HCT116 (cell line): ENCODE data around the gene ZBTB17. TPM values are rescaled to one million over a fixed set of nuclear protein-coding genes. Genes with fewer than 3 reads are reported as not detected.

ENCODE experiments used
- ATAC-seq: fragments of 200-7000 bp; cut with Tn5 transposase; 2 replicates; pipeline ENCODE4 v1.9.1; 2020; ENCODE audit warnings: mild to moderate bottlenecking, moderate library complexity
- BruUV-seq: library from RNA; stranded (reverse); fragments of 400-500 nt; replicated peaks from 2 replicates; lab custom pipeline; 2021; lab: Mats Ljungman, UMichigan
- CTCF ChIA-PET: fragments of 300-600 bp; sonication (Branson Sonifier 250); formaldehyde crosslinking; loops from one replicate; lab custom pipeline; 2021; ENCODE audit warnings: antibody characterized with exemption; lab: Charles Lee
- POLR2A ChIA-PET: fragments of 300-600, 350-600 bp; sonication (Branson Sonifier 250); formaldehyde crosslinking; loops from one replicate; lab custom pipeline; 2021; ENCODE audit warnings: antibody characterized with exemption; lab: Charles Lee
- RAD21 ChIA-PET, 2 experiments: fragments of 300-600 bp; sonication (Branson Sonifier 250); formaldehyde crosslinking; loops; one replicate each; lab custom pipeline; 2023; ENCODE audit warnings: low total read pairs in 2 of 2; ENCODE audit not compliant: uncharacterized antibody in 2 of 2, unreplicated experiment in 2 of 2, low non-redundant PET in 1 of 2; lab: Charles Lee
- DNase-seq: peaks from one replicate; pipeline ENCODE4 v3.0.0-alpha.2; 2010; ENCODE audit warnings: low read depth, low spot score
- H2AFZ ChIP-seq: fragments of 200-600 bp; shearing (Covaris generic), sonication (generic); 2 replicates; pipeline ENCODE4 v1.6.1; 2017; ENCODE audit warnings: low read depth, mixed run types, mixed read lengths, antibody characterized with exemption, low read length; ENCODE audit not compliant: poor library complexity, severe bottlenecking
- H3K27ac ChIP-seq: 2 replicates; pipeline ENCODE4 v1.5.1; 2012; ENCODE audit warnings: low read depth, low read length
- H3K27me3 ChIP-seq: fragments of 200-600 bp; sonication (generic); 2 replicates; pipeline ENCODE4 v1.6.1; 2016; ENCODE audit warnings: mixed run types, low read length, mixed read lengths; ENCODE audit not compliant: insufficient read depth
- H3K36me3 ChIP-seq, 2 experiments: fragments of 200-500 bp in 1 of 2; fragments of 200-600 bp in 1 of 2; sonication (Bioruptor generic) in 1 of 2; sonication (generic) in 1 of 2; 2 replicates each; pipeline versions ENCODE4 v1.5.1 to v1.6.1; 2014 to 2016; ENCODE audit warnings: low read length in 2 of 2, inconsistent platforms in 1 of 2, mixed read lengths in 1 of 2, mixed run types in 1 of 2; ENCODE audit not compliant: insufficient read depth in 2 of 2, control insufficient read depth in 1 of 2
- H3K4me1 ChIP-seq, 2 experiments: fragments of 200-600 bp in 1 of 2; sonication (generic) in 1 of 2; 2 replicates each; pipeline versions ENCODE4 v1.5.1 to v1.6.1; 2012 to 2017; ENCODE audit warnings: low read length in 2 of 2, inconsistent platforms in 1 of 2, mild to moderate bottlenecking in 1 of 2, mixed read lengths in 1 of 2, mixed run types in 1 of 2, moderate library complexity in 1 of 2; ENCODE audit not compliant: insufficient read depth in 2 of 2, control insufficient read depth in 1 of 2
- H3K4me2 ChIP-seq: fragments of 200-600 bp; sonication (generic); 2 replicates; pipeline ENCODE4 v1.6.1; 2017; ENCODE audit warnings: mixed run types, low read length, mixed read lengths
- H3K4me3 ChIP-seq, 2 experiments: fragments of 200-600 bp in 1 of 2; sonication (generic) in 1 of 2; replicated peaks in 1 of 2; 2 replicates each; pipeline ENCODE4 v1.5.1; 2011 to 2016; ENCODE audit warnings: low read length in 2 of 2, control low read depth in 1 of 2, low read depth in 1 of 2, mild to moderate bottlenecking in 1 of 2, mixed read lengths in 1 of 2, mixed run types in 1 of 2
- H3K79me2 ChIP-seq: fragments of 200-600 bp; sonication (generic); 2 replicates; pipeline ENCODE4 v1.6.1; 2017; ENCODE audit warnings: mild to moderate bottlenecking, mixed run types, low read length, moderate library complexity, mixed read lengths; ENCODE audit not compliant: insufficient read depth
- H3K9ac ChIP-seq: fragments of 200-600 bp; sonication (generic); 2 replicates; pipeline ENCODE4 v1.6.1; 2016; ENCODE audit warnings: low read length, mixed read lengths
- H3K9me2 ChIP-seq: fragments of 200-600 bp; sonication (generic), shearing (Covaris generic); 2 replicates; pipeline ENCODE4 v1.6.1; 2017; ENCODE audit warnings: mixed run types, mild to moderate bottlenecking, moderate library complexity; ENCODE audit not compliant: insufficient read depth
- H3K9me3 ChIP-seq, 2 experiments: fragments of 200-500 bp in 1 of 2; fragments of 200-600 bp in 1 of 2; sonication (Bioruptor generic) in 1 of 2; sonication (generic) in 1 of 2; 2 replicates each; pipeline ENCODE4 v1.6.1; 2014 to 2017; ENCODE audit warnings: low read length in 2 of 2, mixed read lengths in 2 of 2, inconsistent platforms in 1 of 2, low read depth in 1 of 2, mild to moderate bottlenecking in 1 of 2, mixed run types in 1 of 2, moderate library complexity in 1 of 2; ENCODE audit not compliant: control insufficient read depth in 1 of 2, insufficient read depth in 1 of 2
- H4K20me1 ChIP-seq: fragments of 200-600 bp; sonication (generic), shearing (Covaris generic); 2 replicates; pipeline ENCODE4 v1.6.1; 2017; ENCODE audit warnings: mixed run types, mild to moderate bottlenecking, moderate library complexity; ENCODE audit not compliant: insufficient read depth
- EGR1 ChIP-seq: IDR thresholded peaks from 2 replicates; pipeline ENCODE4 v1.6.1; 2012; ENCODE audit warnings: low read depth
- ELF1 ChIP-seq: IDR thresholded peaks from 2 replicates; pipeline ENCODE4 v1.6.1; 2012; ENCODE audit warnings: low read depth, borderline replicate concordance
- EZH2 ChIP-seq: fragments of 200-600 bp; sonication (generic); IDR thresholded peaks from 2 replicates; pipeline ENCODE4 v1.6.1; 2017; ENCODE audit warnings: antibody characterized with exemption, mixed run types
- EZH2phosphoT487 ChIP-seq: fragments of 200-600 bp; IDR thresholded peaks from 2 replicates; pipeline ENCODE4 v1.6.1; 2018; ENCODE audit warnings: antibody characterized with exemption, borderline replicate concordance
- MAX ChIP-seq: IDR thresholded peaks from 2 replicates; pipeline ENCODE4 v1.6.1; 2012
- POLR2A ChIP-seq: IDR thresholded peaks from 2 replicates; pipeline ENCODE4 v1.7.0; 2011; ENCODE audit warnings: borderline replicate concordance; ENCODE audit not compliant: insufficient read depth, insufficient read length; ENCODE audit errors: extremely low read depth
- POLR2AphosphoS5 ChIP-seq: IDR thresholded peaks from 2 replicates; pipeline ENCODE4 v1.6.1; 2011; ENCODE audit warnings: mild to moderate bottlenecking, low read depth, low read length, moderate library complexity
- RAD21 ChIP-seq: IDR thresholded peaks from 2 replicates; pipeline ENCODE4 v1.6.1; 2012; ENCODE audit warnings: low read depth, mild to moderate bottlenecking
- intact Hi-C: fragments of 100-400 bp; cut with micrococcal nuclease; formaldehyde crosslinking; loops from 2 replicates; pipeline ENCODE4 v1.10.0; 2022
- total RNA-seq: library from RNA; stranded (reverse); gene quantifications from one replicate; pipeline ENCODE4 v1.2.1, GENCODE V29; 2021; ENCODE audit not compliant: unreplicated experiment
- TF ChIP-seq, protein P1 (sequence below), 3 experiments: fragments of 200-600 bp in 1 of 3; sonication (generic) in 1 of 3; IDR thresholded peaks in 2 of 3; conservative IDR thresholded peaks in 1 of 3; 2 replicates each; pipeline ENCODE4 v1.5.1; 2012 to 2017; ENCODE audit warnings: low read depth in 2 of 3, low read length in 2 of 3, antibody characterized with exemption in 1 of 3, borderline replicate concordance in 1 of 3, control low read depth in 1 of 3, mild to moderate bottlenecking in 1 of 3, mixed read lengths in 1 of 3, mixed run types in 1 of 3, moderate library complexity in 1 of 3; ENCODE audit not compliant: insufficient read depth in 1 of 3

The ZBTB17 gene
- total RNA-seq, 1 experiment from 2014 or later = 31.6 TPM

DNA sequence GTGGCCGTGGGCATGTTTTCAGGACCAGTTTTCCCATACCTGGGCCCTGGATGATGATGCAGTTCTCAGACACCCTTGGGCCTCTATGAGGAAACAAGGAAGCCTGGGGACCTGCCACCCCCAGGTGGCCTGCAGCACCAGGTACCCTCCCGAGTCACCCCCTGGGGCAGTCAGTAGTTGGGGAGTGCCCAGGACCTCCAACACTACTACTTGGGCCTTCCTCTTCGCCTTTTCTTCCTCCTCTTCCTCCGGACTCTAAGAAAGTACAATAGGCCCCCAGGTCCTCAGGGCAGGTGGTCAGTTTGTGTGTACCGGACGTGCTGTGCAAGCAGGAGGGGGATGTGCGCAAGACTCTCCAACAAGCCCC, 16.3 kb upstream of the ZBTB17 start:
- Histone ChIP-seq H3K79me2 (no peaks in the 10 kb centered on the region), H3K9me2 (no peaks in the 10 kb centered on the region), H3K4me3 (no peak overlapping the region), H3K27ac (no peak overlapping the region), H3K36me3 (no peaks in the 10 kb centered on the region), H4K20me1 (no peaks in the 10 kb centered on the region), H3K4me2 (no peak overlapping the region), H2AFZ (no peak overlapping the region), H3K4me1 (no peaks in the 10 kb centered on the region), H3K9me3 (no peaks in the 10 kb centered on the region), H3K9ac (no peak overlapping the region), H3K27me3 (no peaks in the 10 kb centered on the region)
- ChIA-PET CTCF (no interaction called here), RAD21 (no interaction called here), POLR2A (no interaction called here)
- intact Hi-C loops = loop anchor here (5.0 kb wide), 1 partner anchor 400 kb away; no protein-coding TSS in a partner anchor
- DNase-seq (no peak), ATAC-seq (no peak)
- TF ChIP-seq EZH2 (no peak), POLR2A (no peak), RAD21 (no peak), ELF1 (no peak), EGR1 (no peak), POLR2AphosphoS5 (no peak), MAX (no peak), EZH2phosphoT487 (no peak)
- TF ChIP-seq, protein P1, sequence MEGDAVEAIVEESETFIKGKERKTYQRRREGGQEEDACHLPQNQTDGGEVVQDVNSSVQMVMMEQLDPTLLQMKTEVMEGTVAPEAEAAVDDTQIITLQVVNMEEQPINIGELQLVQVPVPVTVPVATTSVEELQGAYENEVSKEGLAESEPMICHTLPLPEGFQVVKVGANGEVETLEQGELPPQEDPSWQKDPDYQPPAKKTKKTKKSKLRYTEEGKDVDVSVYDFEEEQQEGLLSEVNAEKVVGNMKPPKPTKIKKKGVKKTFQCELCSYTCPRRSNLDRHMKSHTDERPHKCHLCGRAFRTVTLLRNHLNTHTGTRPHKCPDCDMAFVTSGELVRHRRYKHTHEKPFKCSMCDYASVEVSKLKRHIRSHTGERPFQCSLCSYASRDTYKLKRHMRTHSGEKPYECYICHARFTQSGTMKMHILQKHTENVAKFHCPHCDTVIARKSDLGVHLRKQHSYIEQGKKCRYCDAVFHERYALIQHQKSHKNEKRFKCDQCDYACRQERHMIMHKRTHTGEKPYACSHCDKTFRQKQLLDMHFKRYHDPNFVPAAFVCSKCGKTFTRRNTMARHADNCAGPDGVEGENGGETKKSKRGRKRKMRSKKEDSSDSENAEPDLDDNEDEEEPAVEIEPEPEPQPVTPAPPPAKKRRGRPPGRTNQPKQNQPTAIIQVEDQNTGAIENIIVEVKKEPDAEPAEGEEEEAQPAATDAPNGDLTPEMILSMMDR (IDR thresholded peaks at IDR 0.05 in 2 of 3, conservative IDR thresholded peaks at IDR 0.05 in 1 of 3; ENCODE audit: borderline replicate concordance in 1 of 3, insufficient read depth in 1 of 3, low read depth in 2 of 3, low read length in 2 of 3) = no peak
- no TSS peak for BruUV-seq
